Ascending aorta (tissue), 2 donors: Measurements from ENCODE around the gene TCF4. TPM values are rescaled to one million over a fixed set of nuclear protein-coding genes. Genes with fewer than 3 reads are reported as not detected.

Source experiments
- DNase-seq, 2 donors: peaks; one replicate each; pipeline ENCODE4 v3.0.0-alpha.2; 2019; ENCODE audit warnings: low spot score in 2 of 2
- H3K27ac ChIP-seq, 2 donors: fragments of 200-600 bp; sonication (generic); one replicate each; pipeline ENCODE4 v1.5.1; 2016 to 2017; ENCODE audit warnings: mild to moderate bottlenecking in 1 of 2
- H3K27me3 ChIP-seq: fragments of 200-600 bp; sonication (generic); one replicate; pipeline ENCODE4 v1.5.1; 2017
- H3K36me3 ChIP-seq, 2 donors: fragments of 200-600 bp; sonication (generic); one replicate each; pipeline ENCODE4 v1.5.1; 2016
- H3K4me1 ChIP-seq, 2 donors: fragments of 200-600 bp; sonication (generic); one replicate each; pipeline ENCODE4 v1.5.1; 2016 to 2017; ENCODE audit warnings: mild to moderate bottlenecking in 1 of 2
- H3K4me3 ChIP-seq, 2 donors: fragments of 200-600 bp; sonication (generic); one replicate each; pipeline ENCODE4 v1.5.1; 2016 to 2017; ENCODE audit warnings: mild to moderate bottlenecking in 1 of 2
- H3K9me3 ChIP-seq, 2 donors: fragments of 200-600 bp; sonication (generic); one replicate each; pipeline ENCODE4 v1.5.1; 2016
- CTCF ChIP-seq, 3 experiments: fragments of 200-600 bp in 2 of 3; fragments of 450-650 bp in 1 of 3; sonication (generic) in 2 of 3; IDR thresholded peaks; one replicate each; pipeline ENCODE4 v1.5.1; 2016 to 2019; ENCODE audit warnings: antibody characterized with exemption in 3 of 3, mild to moderate bottlenecking in 1 of 3, moderate library complexity in 1 of 3
- intact Hi-C: fragments of 100-400 bp; cut with DNase I; formaldehyde crosslinking; loops from one replicate; pipeline ENCODE4 v1.15.1; 2023
- total RNA-seq: library from RNA; depleted of rRNA; stranded (reverse); fragments of >200 nt; gene quantifications from one replicate; pipeline ENCODE4 v1.1.0, GENCODE V29; 2016

TCF4 gene
- total RNA-seq, 1 donor from 2014 or later = 180 TPM

GRCh38 chr18:55499526-55499925 lies 88.5 kb downstream of the TCF4 start:
- no peaks in the 10 kb centered on the region for H3K9me3 ChIP-seq
- H3K36me3 ChIP-seq = no peaks in the 10 kb centered on the region
- no peak for TF ChIP-seq CTCF (IDR thresholded peaks at IDR 0.05)
- no peak for DNase-seq
- peaks cover 0 to 3% of the 10 kb centered on the region in 2 donors for H3K4me1 ChIP-seq
- intact Hi-C loops = no loop called here
- H3K27me3 ChIP-seq = no peaks in the 10 kb centered on the region
- peak overlapping the region in 1 of 2 donors; percentile 50 for H3K27ac ChIP-seq
- H3K4me3 ChIP-seq = no peak overlapping the region

- Histone ChIP-seq H3K27ac (no peak overlapping the region), H3K9me3 (no peaks in the 10 kb centered on the region), H3K27me3 (no peaks in the 10 kb centered on the region), H3K4me1 (peaks cover 0 to 3% of the 10 kb centered on the region in 2 donors), H3K4me3 (no peak overlapping the region), H3K36me3 (no peaks in the 10 kb centered on the region)
- intact Hi-C loops = no loop called here
- no peak for TF ChIP-seq CTCF (IDR thresholded peaks at IDR 0.05)
- no peak for DNase-seq
Measured at GRCh38 chr18:55497825-55498403, 90.1 kb downstream of the TCF4 start.

GRCh38 chr18:55494899-55495298 lies 93.1 kb downstream of the TCF4 start:
- Histone ChIP-seq H3K4me3 (no peak overlapping the region), H3K27ac (no peak overlapping the region), H3K27me3 (no peaks in the 10 kb centered on the region), H3K4me1 (peaks cover 0 to under 1% of the 10 kb centered on the region in 2 donors), H3K9me3 (no peaks in the 10 kb centered on the region), H3K36me3 (no peaks in the 10 kb centered on the region)
- DNase-seq = no peak
- no peak for TF ChIP-seq CTCF (IDR thresholded peaks at IDR 0.05)
- intact Hi-C loops = no loop called here

GRCh38 chr18:55494441-55494840 lies 93.6 kb downstream of the TCF4 start:
- H3K27ac ChIP-seq = no peak overlapping the region
- H3K36me3 ChIP-seq = no peaks in the 10 kb centered on the region
- no peaks in the 10 kb centered on the region for H3K4me1 ChIP-seq
- no peak overlapping the region for H3K4me3 ChIP-seq
- no peaks in the 10 kb centered on the region for H3K9me3 ChIP-seq
- intact Hi-C loops = no loop called here
- DNase-seq = no peak
- H3K27me3 ChIP-seq = no peaks in the 10 kb centered on the region
- no peak for TF ChIP-seq CTCF (IDR thresholded peaks at IDR 0.05)

GRCh38 chr18:55491616-55492015 lies 96.4 kb downstream of the TCF4 start:
- intact Hi-C loops = no loop called here
- no peaks in the 10 kb centered on the region for H3K27me3 ChIP-seq
- no peak for TF ChIP-seq CTCF (IDR thresholded peaks at IDR 0.05)
- no peak for DNase-seq
- H3K36me3 ChIP-seq = no peaks in the 10 kb centered on the region
- no peaks in the 10 kb centered on the region for H3K9me3 ChIP-seq
- H3K4me3 ChIP-seq = no peak overlapping the region
- no peak overlapping the region for H3K27ac ChIP-seq
- H3K4me1 ChIP-seq = peaks cover 0 to 3% of the 10 kb centered on the region in 2 donors
